Mammary epithelial cell (primary cell): ENCODE data around the gene ELMO1.

Source experiments
- CTCF ChIP-seq, 2 donors: IDR thresholded peaks in 1 of 2; conservative IDR thresholded peaks in 1 of 2; 2 replicates each; pipeline ENCODE4 v1.5.1; 2011 to 2012; ENCODE audit warnings: inconsistent platforms in 2 of 2, low read length in 2 of 2, mild to moderate bottlenecking in 2 of 2, control low read depth in 1 of 2, low read depth in 1 of 2; ENCODE audit not compliant: insufficient read depth in 1 of 2; ENCODE audit errors: extremely low read depth in 1 of 2
- EZH2 ChIP-seq: IDR thresholded peaks from 2 replicates; pipeline ENCODE4 v1.6.1; 2012; ENCODE audit warnings: low read length, inconsistent platforms, borderline replicate concordance

DNA sequence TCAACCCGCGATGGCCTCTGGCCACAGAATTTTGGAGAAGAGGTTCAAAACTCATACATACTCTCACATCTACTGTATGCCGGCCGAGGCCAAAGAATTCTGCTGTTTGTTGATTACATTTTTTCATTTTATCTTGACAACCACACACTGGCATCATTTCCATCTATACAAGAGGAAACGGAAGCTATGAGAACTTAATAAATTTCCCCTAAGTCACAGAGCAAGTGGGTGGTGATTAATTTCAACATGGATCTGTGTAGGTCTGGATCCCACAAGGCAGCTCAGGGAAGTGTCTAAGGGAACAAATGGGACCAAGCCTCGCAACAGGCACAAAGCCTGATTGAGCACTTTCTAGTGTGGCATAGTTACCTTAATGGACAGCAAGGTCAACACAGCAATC is 18.0 kb downstream of the ELMO1 start:
- TF ChIP-seq CTCF (conservative IDR thresholded peaks at IDR 0.05 in 1 of 2, IDR thresholded peaks at IDR 0.05 in 1 of 2; ENCODE audit: extremely low read depth in 1 of 2, insufficient read depth in 1 of 2, low read depth in 1 of 2, low read length in 2 of 2), result no peak
- no peak for TF ChIP-seq EZH2
